Endothelial cell (in vitro differentiated cells): Measurements from ENCODE around the gene LRRC19. TPM values are rescaled to one million over a fixed set of nuclear protein-coding genes. Genes with fewer than 3 reads are reported as not detected.
A peak's percentile ranks its signal among the peaks of the same experiment; 100 is the strongest.

Experiments
- DNase-seq: peaks from one replicate; pipeline ENCODE4 v3.0.0; 2021; ENCODE audit warnings: low spot score
- H3K27ac Mint-ChIP-seq: one replicate; pipeline ENCODE4 v1.8.0; 2021; ENCODE audit warnings: mixed read lengths, inconsistent platforms; ENCODE audit not compliant: unreplicated experiment
- H3K27me3 Mint-ChIP-seq: one replicate; pipeline ENCODE4 v1.8.0; 2021; ENCODE audit warnings: mild to moderate bottlenecking, moderate library complexity, mixed read lengths, inconsistent platforms; ENCODE audit not compliant: unreplicated experiment
- H3K36me3 Mint-ChIP-seq: one replicate; pipeline ENCODE4 v1.8.0; 2021; ENCODE audit warnings: mild to moderate bottlenecking, low read depth, mixed read lengths, inconsistent platforms; ENCODE audit not compliant: unreplicated experiment
- H3K4me1 Mint-ChIP-seq: one replicate; pipeline ENCODE4 v1.8.0; 2021; ENCODE audit warnings: mild to moderate bottlenecking, mixed read lengths, inconsistent platforms; ENCODE audit not compliant: unreplicated experiment
- H3K4me3 Mint-ChIP-seq: one replicate; pipeline ENCODE4 v1.8.0; 2021; ENCODE audit warnings: mild to moderate bottlenecking, mixed read lengths, inconsistent platforms; ENCODE audit not compliant: unreplicated experiment
- H3K9me3 Mint-ChIP-seq: one replicate; pipeline ENCODE4 v1.8.0; 2021; ENCODE audit warnings: mixed read lengths, inconsistent platforms; ENCODE audit not compliant: unreplicated experiment
- CTCF ChIP-seq: fragments of 200-600 bp; sonication (generic); IDR thresholded peaks from one replicate; pipeline ENCODE4 v1.5.0; 2021; ENCODE audit warnings: antibody characterized with exemption; ENCODE audit not compliant: unreplicated experiment
- total RNA-seq: library from RNA; stranded (reverse); fragmentation: NEBNext Ultra II Directional; extraction: Animal tissue kit (Norgen Biotek cat#: 25700); gene quantifications from one replicate; pipeline ENCODE4 v1.2.1, GENCODE V29; 2021; ENCODE audit not compliant: unreplicated experiment

LRRC19 gene
- total RNA-seq, 1 donor from 2014 or later, result not detected

GRCh38 chr9:27043176-27043575, 37.7 kb upstream of the LRRC19 start:
- no peak overlapping the region for H3K4me3 Mint-ChIP-seq
- H3K27me3 Mint-ChIP-seq, result no peaks in the 10 kb centered on the region
- no peak for DNase-seq
- H3K9me3 Mint-ChIP-seq, result no peaks in the 10 kb centered on the region
- no peak for TF ChIP-seq CTCF
- peaks cover 3% of the 10 kb centered on the region for H3K4me1 Mint-ChIP-seq
- no peaks in the 10 kb centered on the region for H3K36me3 Mint-ChIP-seq
- no peak overlapping the region for H3K27ac Mint-ChIP-seq

- Mint-ChIP-seq H3K27me3 (no peaks in the 10 kb centered on the region), H3K4me3 (no peak overlapping the region), H3K36me3 (no peaks in the 10 kb centered on the region), H3K4me1 (peaks cover 3% of the 10 kb centered on the region), H3K27ac (no peak overlapping the region), H3K9me3 (no peaks in the 10 kb centered on the region)
- DNase-seq, result no peak
- TF ChIP-seq CTCF, result no peak
These were observed 37.0 kb upstream of the LRRC19 start for GRCh38 chr9:27042476-27042875.

GRCh38 chr9:27041746-27042145, 36.3 kb upstream of the LRRC19 start:
- H3K27me3 Mint-ChIP-seq, result no peaks in the 10 kb centered on the region
- no peak for TF ChIP-seq CTCF

GRCh38 chr9:27037499-27037898, 32.0 kb upstream of the LRRC19 start:
- no peak for DNase-seq
- Mint-ChIP-seq H3K36me3 (peaks cover 4% of the 10 kb centered on the region), H3K4me3 (no peak overlapping the region), H3K27ac (no peak overlapping the region), H3K4me1 (peaks cover 9% of the 10 kb centered on the region), H3K27me3 (no peaks in the 10 kb centered on the region), H3K9me3 (no peaks in the 10 kb centered on the region)
- no peak for TF ChIP-seq CTCF

More at GRCh38 chr9:27041746-27042145, 36.3 kb upstream of the LRRC19 start:
- Mint-ChIP-seq H3K9me3 (no peaks in the 10 kb centered on the region), H3K4me3 (no peak overlapping the region), H3K27ac (no peak overlapping the region), H3K36me3 (peaks cover 4% of the 10 kb centered on the region), H3K4me1 (peaks cover 6% of the 10 kb centered on the region)
- no peak for DNase-seq

GRCh38 chr9:27033815-27034403, 28.4 kb upstream of the LRRC19 start:
- H3K27ac Mint-ChIP-seq, result no peak overlapping the region
- TF ChIP-seq CTCF, result peak; percentile 94
- peaks cover 9% of the 10 kb centered on the region for H3K4me1 Mint-ChIP-seq
- peak; percentile 73 for DNase-seq
- H3K9me3 Mint-ChIP-seq, result no peaks in the 10 kb centered on the region
- no peaks in the 10 kb centered on the region for H3K27me3 Mint-ChIP-seq
- H3K4me3 Mint-ChIP-seq, result no peak overlapping the region
- peaks cover 4% of the 10 kb centered on the region for H3K36me3 Mint-ChIP-seq
